HG03196 (cell line): ENCODE data around the gene HMGB1.

Source experiments
- ATAC-seq: cut with Tn5 transposase; IDR thresholded peaks from one replicate; pipeline ENCODE4 v1.9.1; 2021; ENCODE audit not compliant: unreplicated experiment

HMGB1 gene

DNA sequence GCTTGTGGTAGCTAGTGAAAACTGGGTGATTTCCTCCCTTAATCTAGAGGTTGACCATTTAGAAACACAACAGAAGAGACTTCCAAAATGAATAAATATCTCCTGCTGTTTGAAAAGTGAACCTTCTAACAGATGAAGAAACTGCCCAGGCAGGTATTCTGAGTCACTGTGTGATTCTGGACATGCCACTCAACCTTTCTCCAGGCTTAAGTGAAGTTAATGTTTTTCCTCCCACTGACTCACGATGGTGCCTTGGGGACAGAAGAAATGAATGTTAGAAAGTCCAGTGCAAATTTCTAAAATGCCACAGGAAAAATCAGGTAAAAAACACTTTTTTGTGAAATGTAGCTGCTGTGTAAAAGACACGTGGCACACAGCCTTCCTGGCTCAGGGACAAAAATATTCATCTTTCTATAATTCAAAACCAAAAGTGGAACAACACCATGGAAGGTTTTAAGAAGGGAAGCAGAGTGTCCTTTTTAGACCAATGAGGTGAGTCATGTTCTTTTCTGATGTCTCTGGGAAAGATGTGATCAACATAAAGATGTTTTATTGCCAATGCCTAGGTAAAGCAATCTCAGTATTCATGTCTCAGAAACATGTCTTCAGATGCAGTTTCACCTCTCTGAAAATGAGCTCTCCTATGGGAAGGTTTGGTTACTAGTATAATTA, 34.3 kb downstream of the HMGB1 start:
- ATAC-seq, result no peak

DNA sequence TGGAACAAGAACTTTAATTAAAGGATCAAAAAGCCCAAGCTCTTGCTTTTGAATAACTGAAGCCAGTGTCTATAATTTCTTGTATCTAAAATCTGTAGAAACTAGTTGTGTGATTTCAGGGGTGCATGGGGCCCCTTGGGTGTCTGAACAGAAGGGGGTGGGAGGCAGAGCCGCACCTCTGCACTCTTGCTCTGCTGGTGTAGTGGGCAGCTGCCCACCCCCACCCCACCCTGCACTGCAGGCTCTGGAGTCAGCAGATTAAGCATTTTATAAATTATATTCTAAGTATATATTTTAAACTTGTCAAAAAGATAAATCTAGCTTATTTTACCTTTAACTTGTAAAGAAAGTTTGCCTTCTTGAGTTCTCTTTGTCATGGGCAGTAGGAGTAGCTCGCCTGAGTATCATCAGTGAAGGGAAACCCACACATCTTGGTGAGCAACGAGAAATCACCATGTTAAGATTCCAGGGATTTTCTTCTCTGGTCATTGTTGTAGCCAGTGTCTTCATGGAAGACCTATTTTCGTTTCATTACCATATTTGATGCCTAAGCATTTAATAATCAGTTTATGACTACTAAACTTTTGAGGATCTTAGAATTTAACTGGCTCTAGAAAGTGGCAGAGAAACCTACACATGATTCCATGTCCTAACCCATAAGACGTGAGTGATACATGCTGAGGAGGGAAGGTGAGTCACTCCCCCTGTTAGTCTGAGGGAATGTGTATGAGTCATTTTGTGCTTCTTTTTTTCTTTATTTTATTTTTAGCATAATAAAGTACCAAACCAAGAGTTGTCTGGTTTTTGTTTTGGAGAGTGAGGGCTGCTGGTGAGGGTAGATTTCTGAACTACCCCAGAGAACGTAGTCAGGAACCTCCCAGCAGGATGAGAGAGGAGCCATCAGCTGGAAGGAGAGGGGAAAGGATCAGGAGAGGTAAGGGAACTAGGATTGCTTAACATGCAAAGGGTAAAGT, 35.7 kb downstream of the HMGB1 start:
- ATAC-seq, result peak; percentile 56

DNA sequence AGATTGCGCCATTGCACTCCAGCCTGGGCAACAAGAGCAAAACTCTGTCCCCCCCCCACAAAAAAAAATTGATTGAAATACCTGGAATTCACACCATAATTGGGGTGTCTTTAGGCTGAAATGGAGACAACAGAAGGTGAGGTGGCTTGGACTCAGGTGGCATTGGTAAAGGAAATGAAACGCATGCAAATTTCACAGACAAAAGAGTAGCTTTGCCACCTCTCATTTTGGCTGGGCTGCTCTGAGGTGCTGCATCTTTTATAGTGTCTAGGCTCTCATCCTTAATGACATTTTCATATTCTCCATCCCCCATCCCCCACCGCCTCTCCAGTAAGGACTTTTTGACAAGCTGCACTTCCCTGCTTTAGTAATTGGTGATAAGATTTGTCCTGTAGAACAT, 36.5 kb downstream of the HMGB1 start:
- no peak for ATAC-seq

DNA sequence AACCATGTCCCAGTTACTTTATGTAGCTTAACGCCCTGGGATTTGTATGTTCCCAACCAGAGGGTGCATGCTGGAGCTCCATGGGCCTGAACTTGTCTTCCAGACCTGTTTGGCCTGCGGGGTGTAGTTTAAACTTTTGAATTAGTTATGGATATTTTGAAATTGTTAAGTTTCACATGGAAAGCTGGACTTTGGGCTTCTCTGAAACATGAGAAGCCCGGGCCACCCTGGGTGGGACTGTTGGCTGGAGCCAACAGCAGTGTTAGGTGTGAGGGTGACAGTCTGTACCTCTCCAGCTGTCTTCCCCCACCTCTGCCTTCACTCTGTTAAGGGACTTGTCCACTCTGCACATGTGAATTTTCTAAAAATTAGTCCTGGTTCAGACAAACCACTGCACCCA, 41.8 kb downstream of the HMGB1 start:
- no peak for ATAC-seq

DNA sequence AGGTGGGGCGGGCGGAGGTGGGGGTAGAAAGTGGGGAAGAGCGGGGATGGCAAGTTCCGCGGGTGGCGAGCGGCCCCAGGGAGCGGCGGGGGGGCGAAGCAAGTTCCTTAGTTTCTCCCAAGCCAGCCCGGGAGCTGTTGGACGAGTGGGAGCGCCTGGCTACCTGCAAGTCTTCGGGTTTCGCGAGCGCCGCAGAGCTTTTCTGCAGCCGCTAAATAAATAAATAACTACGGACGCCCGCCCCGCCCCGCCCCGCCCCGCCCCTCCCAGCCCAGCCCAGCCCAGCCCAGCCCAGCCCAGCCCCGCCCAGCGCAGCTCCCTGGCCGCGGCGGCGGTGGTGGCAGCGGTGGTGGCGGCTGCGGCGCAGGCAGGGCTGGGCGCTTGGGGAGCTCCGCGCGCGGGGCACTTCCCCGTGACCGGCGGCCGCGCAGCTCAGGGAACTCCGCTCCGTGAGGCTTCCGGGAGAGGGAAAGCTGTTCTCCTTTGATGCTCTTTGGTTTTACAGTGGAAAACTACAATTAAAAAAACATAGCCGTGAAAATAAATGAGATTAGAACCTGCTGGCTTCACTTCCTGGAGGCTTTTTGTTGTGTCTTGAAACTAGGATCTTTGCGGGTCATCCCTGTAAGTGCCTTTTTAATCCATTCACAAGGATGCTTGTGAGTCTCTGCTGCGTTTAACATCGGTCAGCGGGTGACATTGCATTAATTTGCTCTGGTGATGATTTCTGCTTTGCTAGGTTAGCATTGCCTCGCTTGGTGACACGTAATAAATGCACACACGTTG, 43.5 kb downstream of the HMGB1 start, which contains the start of gene UBE2L5:
UBE2L5 (plus strand) TSS at position 440 of the 786 bp plus-strand sequence. CDS start 5,498 bp downstream, outside the sequence.
- ATAC-seq, result peak; percentile 55

DNA sequence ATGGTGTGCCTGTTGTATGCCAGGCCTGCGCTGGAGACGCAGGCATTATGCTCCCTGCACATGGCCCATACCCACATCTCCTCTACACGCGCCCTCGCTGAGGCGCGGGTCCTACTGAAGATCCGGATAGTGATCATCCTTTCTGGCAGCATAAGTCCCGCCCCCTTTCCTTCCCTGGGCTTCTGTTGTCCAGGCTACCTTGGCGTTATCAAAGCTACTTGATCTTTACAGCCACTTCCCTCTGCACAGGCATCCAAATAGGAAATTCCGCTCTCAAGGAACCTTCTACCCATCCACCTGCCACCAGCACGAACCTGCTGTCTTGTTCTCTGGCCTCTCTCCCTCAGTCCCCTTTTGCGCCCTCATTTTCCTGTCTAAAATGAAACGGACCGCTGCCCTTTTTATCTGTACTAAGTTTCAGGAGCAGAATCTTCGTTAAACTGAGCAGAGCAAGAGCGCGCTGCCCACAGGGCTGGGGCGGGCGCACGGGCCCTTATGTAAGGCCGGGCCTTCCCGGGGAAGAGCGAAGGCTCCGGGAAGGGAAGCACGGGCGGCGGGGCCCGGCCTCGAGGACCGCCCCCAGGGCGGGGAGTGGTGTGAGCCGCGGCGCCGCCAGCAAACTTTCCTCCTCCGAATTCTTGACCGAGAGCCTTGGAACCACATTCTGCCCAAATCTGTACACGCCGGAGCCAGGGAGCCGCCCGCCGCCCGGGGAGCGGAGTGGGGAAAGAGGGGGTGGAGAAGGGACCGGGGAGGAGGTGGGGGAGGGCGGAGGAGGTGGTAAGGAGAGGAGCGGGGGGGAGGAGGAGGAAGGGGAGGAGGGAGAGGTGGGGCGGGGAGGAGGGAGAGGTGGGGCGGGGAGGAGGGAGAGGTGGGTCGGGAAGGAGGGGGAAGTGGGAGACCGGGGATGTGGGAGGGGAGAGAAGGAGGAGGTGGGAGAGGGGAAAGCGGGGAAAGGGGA, 44.4 kb downstream of the HMGB1 start:
- ATAC-seq, result peak; percentile 37

DNA sequence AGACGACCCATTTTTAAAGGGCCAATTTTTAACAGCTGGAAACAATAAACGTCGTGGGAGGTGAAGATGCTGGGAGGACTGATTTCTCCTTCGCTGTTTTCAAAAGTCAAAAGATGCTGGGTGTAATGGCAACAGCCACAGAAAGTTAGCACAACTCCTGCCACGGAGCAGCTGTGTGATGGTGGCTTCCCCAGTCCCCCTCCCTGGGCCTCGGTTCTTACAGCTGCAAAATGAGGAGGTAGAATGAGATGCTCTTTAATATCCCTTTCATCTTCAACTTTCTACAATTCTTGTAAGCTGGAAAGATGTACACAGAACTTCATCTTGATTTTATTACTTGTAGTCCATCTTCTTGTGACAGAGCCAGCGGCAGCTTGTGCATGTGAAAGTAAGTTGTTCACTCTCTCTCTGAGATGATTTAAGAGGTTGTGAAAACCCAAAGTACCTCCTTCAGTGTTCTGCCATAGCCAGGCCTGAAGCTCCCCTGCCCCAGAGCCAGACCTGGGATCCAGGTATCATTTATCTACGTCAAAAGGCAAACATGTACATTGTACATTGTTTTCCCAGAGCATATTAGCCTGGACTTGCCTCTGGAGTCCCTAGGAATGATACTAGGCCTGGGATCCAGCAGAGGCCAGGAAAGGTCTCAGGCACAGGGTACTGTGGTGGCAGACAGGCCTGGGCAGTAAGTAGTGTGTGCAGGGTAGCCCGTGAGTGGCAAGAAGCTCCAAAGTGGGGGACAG, 46.8 kb downstream of the HMGB1 start:
- ATAC-seq, result no peak

DNA sequence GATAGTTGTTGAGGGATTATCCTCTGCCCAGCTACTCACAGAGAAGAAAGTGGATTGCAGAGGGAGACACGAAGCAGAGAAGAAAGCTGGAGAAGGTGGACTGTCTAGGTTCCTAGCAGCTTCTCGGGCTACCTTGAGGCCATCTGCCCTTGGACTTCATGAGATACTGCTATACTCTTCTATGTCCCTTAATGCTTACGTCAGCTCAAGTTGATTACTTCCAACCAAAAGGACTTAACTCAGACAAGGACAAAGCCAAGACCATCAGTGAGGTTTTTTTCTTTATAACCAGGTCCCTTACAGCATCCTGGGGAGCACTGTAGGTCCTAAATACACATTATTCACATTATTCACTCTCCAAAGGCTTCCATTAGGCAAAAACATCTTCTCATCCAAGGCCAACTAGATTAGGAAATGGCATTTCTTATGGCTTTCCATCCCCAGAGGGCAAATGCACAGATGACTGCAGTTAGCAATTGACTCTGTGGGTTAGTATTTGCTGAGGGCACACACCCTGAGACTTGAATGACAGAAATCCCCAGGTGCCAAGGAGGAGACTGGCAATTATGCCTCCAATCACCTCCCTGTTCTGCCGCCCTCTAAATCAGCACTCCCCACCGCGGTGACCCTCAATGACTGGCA, 47.5 kb downstream of the HMGB1 start:
- ATAC-seq, result no peak

DNA sequence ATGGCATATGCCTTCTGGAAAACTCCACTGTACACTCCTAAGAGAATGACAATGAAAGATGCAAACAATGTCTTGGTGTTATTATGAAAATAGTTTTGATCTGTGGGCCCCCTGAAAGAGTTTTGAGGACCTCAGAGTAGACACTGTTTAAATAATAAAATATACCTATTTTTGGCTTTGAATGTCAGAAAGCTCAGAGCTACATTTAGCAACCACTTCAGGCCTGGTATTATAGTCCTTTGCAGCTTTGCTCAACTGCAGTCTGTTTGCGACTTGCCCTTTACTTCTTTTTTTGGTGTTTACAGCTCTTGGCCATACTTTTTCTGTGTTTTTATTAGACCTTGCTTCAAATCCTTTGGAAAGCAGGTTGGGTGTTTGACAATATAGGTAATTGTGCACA, 49.3 kb downstream of the HMGB1 start:
- no peak for ATAC-seq

DNA sequence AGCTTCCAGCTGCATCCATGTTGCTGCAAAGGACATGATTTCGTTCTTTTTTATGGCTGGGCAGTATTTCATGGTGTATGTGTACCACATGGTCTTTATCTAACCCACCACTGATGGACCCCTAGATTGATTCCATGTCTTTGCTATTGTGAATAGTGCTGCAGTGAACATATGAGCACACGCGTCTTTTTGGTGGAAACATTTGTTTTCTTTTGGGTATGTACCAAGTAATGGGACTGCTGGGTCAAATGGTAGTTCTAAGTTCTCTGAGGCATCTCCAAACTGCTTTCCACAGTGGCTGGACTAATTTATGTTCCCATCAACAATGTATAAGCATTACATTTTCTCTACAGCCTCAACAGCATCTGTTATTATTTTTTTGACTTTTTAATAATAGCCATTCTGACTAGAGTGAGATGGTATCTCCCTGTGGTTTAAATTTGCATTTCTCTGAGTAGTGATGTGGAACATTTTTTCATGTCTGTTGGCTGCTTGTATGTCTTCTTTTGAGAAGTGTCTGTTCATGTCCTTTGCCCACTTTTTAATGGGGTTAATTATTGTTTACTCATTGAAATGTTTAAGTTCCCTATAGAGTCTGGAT, 50.2 kb downstream of the HMGB1 start:
- peak; percentile 61 for ATAC-seq

DNA sequence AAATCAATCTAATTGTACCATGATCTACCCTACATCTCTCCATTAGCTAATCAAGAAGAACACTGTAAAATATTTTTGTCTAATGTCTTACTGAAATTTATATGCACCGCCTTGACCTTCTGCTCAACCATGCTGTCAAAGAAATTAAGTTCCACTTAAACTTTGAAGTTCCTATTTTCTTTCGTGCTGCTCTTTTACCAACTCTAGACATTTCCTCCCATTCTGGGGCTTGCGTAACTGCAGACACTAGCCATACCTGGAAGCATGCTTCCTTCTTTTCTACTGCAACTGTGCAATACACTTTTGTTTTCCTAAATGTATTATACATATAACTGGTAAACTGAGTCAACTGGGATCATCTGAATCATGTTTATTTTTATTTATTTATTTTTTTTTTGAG, 51.9 kb downstream of the HMGB1 start:
- ATAC-seq, result no peak

DNA sequence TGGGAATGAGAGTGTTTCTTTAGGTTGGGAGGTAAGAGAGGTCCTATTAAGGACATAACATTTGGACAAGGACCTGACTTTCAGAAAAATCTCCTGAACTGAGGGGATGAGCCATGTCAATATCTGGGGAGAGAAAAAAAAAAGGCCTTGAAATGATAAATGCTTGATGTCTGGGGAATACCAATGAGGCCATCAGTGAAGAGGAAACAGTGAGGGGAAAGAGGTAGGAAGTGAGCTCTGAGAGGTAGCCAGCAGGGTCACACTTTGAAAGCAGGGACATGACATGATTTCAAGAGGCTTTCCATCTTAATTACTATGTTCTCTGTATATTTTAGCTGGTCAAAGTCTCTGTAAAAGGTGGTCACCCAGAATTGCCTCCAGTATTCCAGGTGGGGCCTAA, 53.4 kb downstream of the HMGB1 start:
- ATAC-seq, result no peak

DNA sequence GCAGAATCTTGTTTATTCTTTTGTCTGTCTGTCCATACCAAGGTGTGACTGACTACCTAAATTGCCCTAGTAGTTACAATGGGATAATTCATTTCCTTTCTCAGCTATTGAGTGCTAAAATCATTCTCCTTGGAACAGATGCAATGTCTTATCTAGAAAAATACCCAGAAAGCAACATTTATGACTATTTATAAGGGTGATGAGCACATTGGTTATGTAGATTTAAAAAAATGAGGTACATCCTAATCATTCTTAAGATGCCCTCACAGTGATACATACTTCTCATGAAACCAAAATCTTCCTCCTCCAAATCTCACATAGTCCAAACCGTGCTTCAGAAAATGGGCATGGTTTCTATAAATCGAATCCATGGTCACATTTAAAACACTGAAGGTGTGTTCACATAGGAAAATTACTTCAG, 55.0 kb downstream of the HMGB1 start:
- no peak for ATAC-seq

DNA sequence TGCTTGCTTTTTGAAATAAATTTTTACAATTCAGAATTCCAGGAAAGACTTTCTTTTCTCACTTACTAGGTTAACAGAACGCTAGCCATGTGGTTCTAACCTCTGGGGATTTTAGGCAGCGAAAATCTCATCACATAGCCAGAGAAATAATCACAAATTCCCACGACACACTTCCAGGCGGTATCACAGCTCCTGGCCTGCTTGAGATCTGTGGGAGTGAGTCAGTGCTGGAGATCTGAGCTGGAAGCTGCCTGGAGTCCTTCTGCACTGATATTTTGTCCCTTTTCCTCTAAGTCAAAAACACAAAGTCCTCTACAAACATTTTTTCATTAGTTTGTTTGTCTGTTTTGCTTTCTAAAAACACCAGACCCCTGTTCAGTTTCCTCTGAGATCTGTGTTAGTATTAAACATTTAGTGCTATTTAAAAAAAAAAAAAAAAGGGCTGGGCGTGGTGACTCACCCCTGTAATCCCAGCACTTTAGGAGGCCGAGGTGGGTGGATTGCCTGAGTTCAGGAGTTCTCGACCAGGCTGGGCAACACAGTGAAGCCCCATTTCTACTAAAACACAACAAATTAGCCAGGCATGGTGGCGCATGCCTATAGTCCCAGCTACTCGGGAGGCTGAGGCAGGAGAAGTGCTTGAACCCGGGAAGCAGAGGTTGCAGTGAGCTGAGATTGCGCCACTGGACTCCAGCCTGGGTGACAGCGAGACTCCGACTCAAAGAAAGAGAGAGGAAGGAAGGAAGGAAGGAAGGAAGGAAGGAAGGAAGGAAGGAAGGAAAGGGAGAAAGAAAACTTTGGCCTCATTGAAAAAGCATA, 55.6 kb downstream of the HMGB1 start:
- ATAC-seq, result no peak

DNA sequence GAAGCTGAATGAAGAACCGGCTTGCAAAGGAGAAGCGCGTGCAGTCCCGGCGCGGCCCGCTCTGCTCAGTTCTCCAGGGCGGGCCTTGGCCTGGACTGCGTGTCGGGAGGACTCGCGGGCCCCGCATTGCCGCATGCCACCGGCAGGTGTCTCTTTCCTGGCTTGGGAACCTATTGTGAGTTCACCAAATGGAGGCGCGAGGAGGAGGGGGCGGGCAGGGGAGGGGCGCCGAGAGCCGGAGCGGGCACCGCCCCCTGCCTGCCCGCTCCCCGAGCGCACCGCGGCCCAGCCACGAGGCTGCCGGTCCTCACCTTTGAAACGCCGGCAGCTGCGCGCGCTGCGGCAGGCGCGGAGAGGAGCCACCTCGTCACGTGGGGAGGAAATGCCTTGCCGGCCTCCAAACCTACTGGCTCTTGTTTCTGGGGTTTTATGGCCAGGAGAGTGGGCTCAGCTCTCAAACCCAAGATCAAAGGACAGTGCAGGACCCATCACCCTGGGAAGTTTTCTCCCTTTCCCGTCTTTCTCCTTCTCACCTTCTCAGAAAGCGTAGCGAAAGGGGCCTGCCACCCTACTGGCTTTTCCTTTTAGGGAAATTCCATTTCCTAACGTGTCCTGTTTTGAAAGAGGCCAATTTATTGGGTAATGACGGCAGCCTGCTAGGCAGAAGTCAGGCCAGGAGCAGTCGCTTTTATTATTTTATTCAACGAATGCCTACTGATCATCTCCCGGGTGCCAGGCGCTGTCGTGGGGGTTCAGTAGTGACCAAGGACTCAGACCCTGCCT, 57.2 kb downstream of the HMGB1 start:
- peak; percentile 91 for ATAC-seq

DNA sequence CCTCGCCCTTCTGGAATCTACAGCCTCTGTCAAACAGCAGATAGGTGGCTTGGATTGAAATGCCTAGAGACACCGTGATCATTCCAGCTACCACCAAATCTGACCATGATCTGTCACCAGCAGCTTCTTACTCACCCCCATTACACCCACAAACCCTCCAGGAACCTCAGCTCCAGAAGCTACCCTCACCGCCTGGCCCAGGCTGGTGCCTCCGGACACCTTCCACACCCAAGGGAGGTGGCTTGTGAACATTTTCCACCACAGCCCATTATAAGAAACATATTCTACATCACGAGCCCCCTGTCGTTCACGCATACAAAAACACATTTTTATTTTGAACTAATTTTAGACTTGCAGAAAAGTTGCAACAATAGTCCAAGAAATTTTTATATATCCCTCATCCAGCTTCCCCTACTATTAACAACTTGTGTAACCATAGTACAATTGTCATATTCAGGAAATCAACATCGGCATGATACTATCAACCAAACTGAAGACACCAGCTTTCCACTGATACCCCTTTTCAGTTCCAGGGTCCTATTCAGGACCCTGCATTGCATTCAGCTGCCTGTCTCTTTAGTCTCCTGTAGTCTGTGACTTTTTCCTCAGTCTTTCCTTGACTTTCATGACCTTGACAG, 58.8 kb downstream of the HMGB1 start:
- ATAC-seq, result no peak
